GM12878 (cell line): Measurements from ENCODE around the gene DUSP10. TPM values are rescaled to one million over a fixed set of nuclear protein-coding genes. Genes with fewer than 3 reads are reported as not detected.

Experiments used
- BHLHE40 ChIP-seq, 2 experiments: fragments of 450-650 bp in 1 of 2; IDR thresholded peaks; 2 replicates each; pipeline ENCODE4 v1.6.1; 2011 to 2017; ENCODE audit warnings: low read depth in 2 of 2, borderline replicate concordance in 1 of 2, improper control_type of control experiment in 1 of 2, low read length in 1 of 2, mild to moderate bottlenecking in 1 of 2
- FOXK2 ChIP-seq: fragments of 450-650 bp; IDR thresholded peaks from 2 replicates; pipeline ENCODE4 v1.6.1; 2017; ENCODE audit warnings: mild to moderate bottlenecking, moderate library complexity
- NFYA ChIP-seq: IDR thresholded peaks from 2 replicates; pipeline ENCODE4 v1.6.1; 2011; ENCODE audit warnings: low read depth, mild to moderate bottlenecking, low read length, improper control_type of control experiment, borderline replicate concordance
- SMAD5 ChIP-seq: IDR thresholded peaks from 2 replicates; pipeline ENCODE4 v1.6.1; 2016; ENCODE audit warnings: antibody characterized with exemption, low read depth
- SP1 ChIP-seq: IDR thresholded peaks from one replicate; pipeline ENCODE4 v1.6.1; 2011; ENCODE audit warnings: low read depth, low read length
- TBL1XR1 ChIP-seq: IDR thresholded peaks from 2 replicates; pipeline ENCODE4 v1.6.1; 2012; ENCODE audit warnings: low read depth, low read length, improper control_type of control experiment
- TCF3 ChIP-seq: IDR thresholded peaks from 2 replicates; pipeline ENCODE4 v1.6.1; 2012; ENCODE audit warnings: low read depth, mild to moderate bottlenecking, low read length, borderline replicate concordance; ENCODE audit not compliant: insufficient read depth
- WRNIP1 ChIP-seq: IDR thresholded peaks from 2 replicates; pipeline ENCODE4 v1.6.1; 2011; ENCODE audit warnings: low read depth, low read length, improper control_type of control experiment, borderline replicate concordance
- polyA plus RNA-seq, 11 experiments: library from polyadenylated mRNA; depleted of rRNA in 4 of 11; unstranded in 6 of 11; stranded (reverse) in 5 of 11; fragments of >200 nt; fragmentation: Nextera tagmentation in 4 of 11; fragmentation: Illumina TruSeq in 1 of 11; extraction: Ambion mirVana in 4 of 11; extraction: Trizol in 1 of 11; gene quantifications; 1 replicate in 1 of 11; 2 replicates in 10 of 11; pipeline versions ENCODE4 v1.2.1 to v1.2.3, GENCODE V29; 2011 to 2016; ENCODE audit warnings: inconsistent platforms in 2 of 11, missing spikeins in 2 of 11, low read depth in 1 of 11
- total RNA-seq, 4 experiments: library from RNA; depleted of rRNA in 3 of 4; stranded (reverse); fragments of >200 nt in 3 of 4; fragmentation: Illumina TruSeq in 1 of 4; extraction: Trizol in 1 of 4; gene quantifications; 2 replicates each; pipeline versions ENCODE4 v1.2.1 to v1.2.3, GENCODE V29; 2013 to 2021
- TF ChIP-seq, protein P1 (sequence below): fragments of 450-650 bp; formaldehyde crosslinking; IDR thresholded peaks from 2 replicates; pipeline ENCODE4 v1.4.0; 2020; ENCODE audit warnings: mild to moderate bottlenecking, moderate library complexity
- TF ChIP-seq, protein P2 (sequence below): fragments of 450-650 bp; IDR thresholded peaks from 2 replicates; pipeline ENCODE4 v1.6.1; 2018; ENCODE audit warnings: borderline replicate concordance, mild to moderate bottlenecking; ENCODE audit not compliant: partially characterized antibody
- TF ChIP-seq, protein P3 (sequence below): IDR thresholded peaks from 2 replicates; pipeline ENCODE4 v1.6.1; 2011; ENCODE audit warnings: low read depth, mild to moderate bottlenecking, low read length, moderate library complexity, borderline replicate concordance; ENCODE audit errors: extremely low read depth
- TF ChIP-seq, protein P4 (sequence below): IDR thresholded peaks from 2 replicates; pipeline ENCODE4 v1.6.1; 2012; ENCODE audit warnings: low read length, inconsistent platforms

Gene DUSP10
- total and polyA plus RNA-seq, 10 of the 15 experiments (the other 5 are each of a cell fraction or from before 2014, with no cell fraction given), result 20.3 to 38.4 (median 27.8) TPM

DNA sequence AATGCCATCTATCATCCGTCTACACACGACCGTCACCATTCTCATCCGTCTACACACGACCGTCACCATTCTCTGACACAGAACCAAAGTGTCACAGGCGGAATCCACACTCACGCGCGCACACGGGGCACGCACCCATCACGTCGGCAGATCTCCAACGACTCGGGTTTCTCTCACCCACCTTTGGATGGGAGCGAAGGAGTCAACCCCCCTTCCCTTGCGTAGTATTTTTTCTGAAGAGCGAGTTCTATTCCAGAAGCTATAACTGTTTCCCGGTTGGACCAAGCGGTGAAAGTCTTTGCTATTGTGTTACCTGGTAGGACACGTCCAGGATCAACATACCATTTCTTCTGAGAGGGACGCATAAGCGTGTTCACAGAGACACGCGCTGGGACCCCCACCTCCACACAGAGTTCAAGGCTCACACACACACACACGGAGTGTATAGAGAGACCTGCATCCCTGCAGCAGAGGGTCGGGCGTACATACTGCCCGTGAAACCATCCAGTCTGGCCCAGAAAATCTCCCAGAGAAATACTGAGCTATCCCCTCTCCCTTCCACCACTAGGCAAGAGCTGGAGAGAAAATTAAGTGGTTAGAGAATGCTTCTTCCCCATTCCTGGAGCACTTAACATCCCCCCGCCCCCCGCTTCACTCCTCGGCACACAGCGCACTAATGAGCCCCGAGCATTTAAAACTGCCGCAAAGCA is 741 bp downstream of the DUSP10 start (continued):
- TF ChIP-seq, protein P1, sequence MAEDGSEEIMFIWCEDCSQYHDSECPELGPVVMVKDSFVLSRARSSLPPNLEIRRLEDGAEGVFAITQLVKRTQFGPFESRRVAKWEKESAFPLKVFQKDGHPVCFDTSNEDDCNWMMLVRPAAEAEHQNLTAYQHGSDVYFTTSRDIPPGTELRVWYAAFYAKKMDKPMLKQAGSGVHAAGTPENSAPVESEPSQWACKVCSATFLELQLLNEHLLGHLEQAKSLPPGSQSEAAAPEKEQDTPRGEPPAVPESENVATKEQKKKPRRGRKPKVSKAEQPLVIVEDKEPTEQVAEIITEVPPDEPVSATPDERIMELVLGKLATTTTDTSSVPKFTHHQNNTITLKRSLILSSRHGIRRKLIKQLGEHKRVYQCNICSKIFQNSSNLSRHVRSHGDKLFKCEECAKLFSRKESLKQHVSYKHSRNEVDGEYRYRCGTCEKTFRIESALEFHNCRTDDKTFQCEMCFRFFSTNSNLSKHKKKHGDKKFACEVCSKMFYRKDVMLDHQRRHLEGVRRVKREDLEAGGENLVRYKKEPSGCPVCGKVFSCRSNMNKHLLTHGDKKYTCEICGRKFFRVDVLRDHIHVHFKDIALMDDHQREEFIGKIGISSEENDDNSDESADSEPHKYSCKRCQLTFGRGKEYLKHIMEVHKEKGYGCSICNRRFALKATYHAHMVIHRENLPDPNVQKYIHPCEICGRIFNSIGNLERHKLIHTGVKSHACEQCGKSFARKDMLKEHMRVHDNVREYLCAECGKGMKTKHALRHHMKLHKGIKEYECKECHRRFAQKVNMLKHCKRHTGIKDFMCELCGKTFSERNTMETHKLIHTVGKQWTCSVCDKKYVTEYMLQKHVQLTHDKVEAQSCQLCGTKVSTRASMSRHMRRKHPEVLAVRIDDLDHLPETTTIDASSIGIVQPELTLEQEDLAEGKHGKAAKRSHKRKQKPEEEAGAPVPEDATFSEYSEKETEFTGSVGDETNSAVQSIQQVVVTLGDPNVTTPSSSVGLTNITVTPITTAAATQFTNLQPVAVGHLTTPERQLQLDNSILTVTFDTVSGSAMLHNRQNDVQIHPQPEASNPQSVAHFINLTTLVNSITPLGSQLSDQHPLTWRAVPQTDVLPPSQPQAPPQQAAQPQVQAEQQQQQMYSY, result no peak
- 0 out of 2 replicates have a peak, but pooled peaks have one; percentile 83 for TF ChIP-seq WRNIP1
- TF ChIP-seq, protein P2, sequence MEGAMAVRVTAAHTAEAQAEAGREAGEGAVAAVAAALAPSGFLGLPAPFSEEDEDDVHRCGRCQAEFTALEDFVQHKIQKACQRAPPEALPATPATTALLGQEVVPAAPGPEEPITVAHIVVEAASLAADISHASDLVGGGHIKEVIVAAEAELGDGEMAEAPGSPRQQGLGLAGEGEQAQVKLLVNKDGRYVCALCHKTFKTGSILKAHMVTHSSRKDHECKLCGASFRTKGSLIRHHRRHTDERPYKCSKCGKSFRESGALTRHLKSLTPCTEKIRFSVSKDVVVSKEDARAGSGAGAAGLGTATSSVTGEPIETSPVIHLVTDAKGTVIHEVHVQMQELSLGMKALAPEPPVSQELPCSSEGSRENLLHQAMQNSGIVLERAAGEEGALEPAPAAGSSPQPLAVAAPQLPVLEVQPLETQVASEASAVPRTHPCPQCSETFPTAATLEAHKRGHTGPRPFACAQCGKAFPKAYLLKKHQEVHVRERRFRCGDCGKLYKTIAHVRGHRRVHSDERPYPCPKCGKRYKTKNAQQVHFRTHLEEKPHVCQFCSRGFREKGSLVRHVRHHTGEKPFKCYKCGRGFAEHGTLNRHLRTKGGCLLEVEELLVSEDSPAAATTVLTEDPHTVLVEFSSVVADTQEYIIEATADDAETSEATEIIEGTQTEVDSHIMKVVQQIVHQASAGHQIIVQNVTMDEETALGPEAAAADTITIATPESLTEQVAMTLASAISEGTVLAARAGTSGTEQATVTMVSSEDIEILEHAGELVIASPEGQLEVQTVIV, result no peak
- TF ChIP-seq SP1, result no peak
- no peak for TF ChIP-seq FOXK2
- TF ChIP-seq, protein P3, sequence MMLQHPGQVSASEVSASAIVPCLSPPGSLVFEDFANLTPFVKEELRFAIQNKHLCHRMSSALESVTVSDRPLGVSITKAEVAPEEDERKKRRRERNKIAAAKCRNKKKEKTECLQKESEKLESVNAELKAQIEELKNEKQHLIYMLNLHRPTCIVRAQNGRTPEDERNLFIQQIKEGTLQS, result no peak
- TF ChIP-seq BHLHE40 (IDR thresholded peaks at IDR 0.05; ENCODE audit: borderline replicate concordance in 1 of 2, low read depth in 2 of 2, low read length in 1 of 2), result peak in 1 of 2 experiments; percentile 45; a peak in 1 of 4 replicates
- TF ChIP-seq TBL1XR1, result 0 out of 2 replicates have a peak, but pooled peaks have one; percentile 16
- no peak for TF ChIP-seq NFYA
- 0 out of 2 replicates have a peak, but pooled peaks have one; percentile 56 for TF ChIP-seq SMAD5
- TF ChIP-seq, protein P4, sequence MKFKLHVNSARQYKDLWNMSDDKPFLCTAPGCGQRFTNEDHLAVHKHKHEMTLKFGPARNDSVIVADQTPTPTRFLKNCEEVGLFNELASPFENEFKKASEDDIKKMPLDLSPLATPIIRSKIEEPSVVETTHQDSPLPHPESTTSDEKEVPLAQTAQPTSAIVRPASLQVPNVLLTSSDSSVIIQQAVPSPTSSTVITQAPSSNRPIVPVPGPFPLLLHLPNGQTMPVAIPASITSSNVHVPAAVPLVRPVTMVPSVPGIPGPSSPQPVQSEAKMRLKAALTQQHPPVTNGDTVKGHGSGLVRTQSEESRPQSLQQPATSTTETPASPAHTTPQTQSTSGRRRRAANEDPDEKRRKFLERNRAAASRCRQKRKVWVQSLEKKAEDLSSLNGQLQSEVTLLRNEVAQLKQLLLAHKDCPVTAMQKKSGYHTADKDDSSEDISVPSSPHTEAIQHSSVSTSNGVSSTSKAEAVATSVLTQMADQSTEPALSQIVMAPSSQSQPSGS, result no peak
- TF ChIP-seq TCF3, result no peak
